GM18505 (cell line): ENCODE measurements around the gene NUPR2.
"Not testable (repeated sequence)": the region's sequence is repeated elsewhere in the genome, so short reads cannot be mapped to it uniquely, and the experiment has no call there.

Source experiments
- ATAC-seq: cut with Tn5 transposase; IDR thresholded peaks from one replicate; pipeline ENCODE4 v1.9.1; 2021; ENCODE audit not compliant: unreplicated experiment
- POLR2A ChIP-seq: IDR thresholded peaks from 4 replicates; pipeline ENCODE4 v1.6.1; 2011; ENCODE audit warnings: borderline replicate concordance; ENCODE audit not compliant: insufficient read depth, insufficient read length; ENCODE audit errors: extremely low read depth

The NUPR2 gene

DNA sequence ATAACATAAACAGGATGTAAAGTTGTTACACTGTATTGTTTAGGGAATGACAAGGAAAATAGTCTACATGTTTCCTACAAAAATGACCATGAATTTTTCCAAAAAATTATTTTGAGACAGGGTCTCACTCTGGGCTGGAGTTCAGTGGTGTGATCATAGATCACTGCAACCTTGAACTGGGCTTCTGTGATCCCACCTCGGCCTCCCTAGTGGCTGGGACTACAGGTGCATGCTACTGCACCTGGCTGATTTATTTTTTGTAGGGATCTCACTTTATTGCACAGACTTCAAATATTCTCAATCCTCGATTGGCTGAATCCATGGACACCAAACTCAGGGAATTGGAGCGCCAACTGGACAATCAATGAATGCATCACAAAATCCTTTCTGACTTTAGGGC lies 16.6 kb downstream of the NUPR2 start:
- no peak for TF ChIP-seq POLR2A
- no peak for ATAC-seq

DNA sequence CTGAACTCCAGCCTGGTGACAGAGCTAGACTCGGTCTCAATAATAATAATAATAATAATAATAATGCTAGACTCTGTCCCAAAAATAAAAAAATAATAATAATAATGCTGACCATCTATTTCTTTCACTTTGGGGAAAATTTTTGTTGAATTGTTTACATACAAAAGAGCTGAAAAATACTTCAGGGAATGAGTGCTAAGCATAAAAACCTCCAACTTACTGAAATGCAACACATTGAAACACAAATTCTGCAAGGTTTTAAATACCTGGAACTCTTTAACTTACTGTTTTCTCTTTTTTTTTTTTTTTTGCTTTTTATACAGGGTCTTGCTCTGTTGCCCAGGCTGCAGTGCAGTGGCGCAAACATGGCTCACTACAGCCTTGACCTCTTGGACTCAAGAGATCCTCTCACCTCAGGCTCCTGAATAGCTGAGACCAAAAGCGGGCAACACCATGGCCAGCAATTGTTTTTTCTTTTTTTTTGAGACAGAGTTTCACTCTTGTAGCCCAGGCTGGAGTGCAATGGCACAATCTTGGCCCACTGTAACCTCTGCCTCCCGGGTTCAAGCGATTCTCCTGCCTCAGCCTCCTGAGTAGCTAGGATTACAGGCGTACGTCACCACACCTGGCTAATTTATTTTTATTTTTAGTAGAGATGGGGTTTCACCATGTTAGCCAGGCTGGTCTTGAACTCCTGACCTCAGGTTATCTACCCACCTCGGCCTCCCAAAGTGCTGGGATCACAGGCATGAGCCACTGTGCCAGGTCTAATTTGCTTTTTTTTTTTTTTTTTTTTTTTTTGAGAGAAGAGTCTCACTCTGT lies 17.8 kb downstream of the NUPR2 start:
- ATAC-seq, result not testable (repeated sequence)

DNA sequence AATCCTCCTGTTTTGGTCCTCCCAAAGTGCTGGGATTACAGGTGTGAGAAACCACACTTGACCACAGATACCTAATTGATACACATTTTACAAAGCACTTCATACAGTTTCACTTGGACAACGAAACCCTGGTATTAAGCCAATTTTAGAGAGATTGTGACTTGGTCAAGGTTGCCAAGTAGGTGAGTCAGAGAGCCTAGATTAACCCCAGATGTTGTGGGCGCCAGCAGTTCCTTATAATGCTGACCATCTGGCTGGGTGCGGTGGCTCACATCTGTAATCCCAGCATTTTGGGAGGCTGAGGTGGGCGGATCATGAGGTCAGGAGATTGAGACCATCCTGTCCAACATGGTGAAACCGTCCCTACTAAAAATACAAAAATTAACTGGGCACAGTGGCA lies 18.5 kb downstream of the NUPR2 start:
- no peak for ATAC-seq
- no peak for TF ChIP-seq POLR2A

DNA sequence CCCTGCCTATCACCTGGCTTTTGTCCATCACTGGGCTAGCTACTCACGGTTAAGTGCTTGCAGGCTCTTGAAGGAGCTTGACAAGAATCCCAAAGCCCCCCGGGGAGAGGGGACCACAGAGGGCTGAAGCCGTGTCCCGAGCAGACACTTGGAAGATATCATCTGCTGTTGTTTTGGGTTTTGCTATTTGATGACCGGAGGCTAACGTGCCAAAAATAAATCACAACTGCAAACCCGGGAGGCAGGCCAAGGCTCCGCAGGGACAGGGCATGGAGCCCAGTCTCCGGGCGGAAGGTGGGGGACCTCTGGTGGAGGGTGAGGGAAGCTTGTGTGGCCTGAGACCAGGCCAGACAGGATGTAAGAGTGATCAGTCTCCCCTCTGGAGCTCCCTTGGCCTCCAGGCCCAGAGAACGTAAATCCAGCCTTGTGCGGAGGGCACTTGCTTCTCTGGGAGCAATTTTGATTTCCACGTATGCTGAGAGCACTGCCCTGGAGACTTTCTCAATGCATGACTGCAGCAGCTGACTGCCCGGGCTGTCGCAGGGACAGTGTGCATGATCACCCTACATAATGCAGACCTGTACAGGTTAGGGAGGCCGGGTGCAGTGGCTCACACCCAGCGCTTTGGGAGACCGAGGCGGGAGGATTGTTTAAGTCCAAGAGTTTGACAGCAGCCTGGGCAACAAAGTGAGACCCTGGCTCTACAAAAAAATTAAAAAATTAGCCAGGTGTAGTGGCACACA lies 23.3 kb downstream of the NUPR2 start, which contains the start of gene PHKG1:
TSS of gene PHKG1 (minus strand) at position 164 of the 743 bp plus-strand sequence. CDS start 4,011 bp downstream, outside the sequence.
- TF ChIP-seq POLR2A, result no peak
- no peak for ATAC-seq

DNA sequence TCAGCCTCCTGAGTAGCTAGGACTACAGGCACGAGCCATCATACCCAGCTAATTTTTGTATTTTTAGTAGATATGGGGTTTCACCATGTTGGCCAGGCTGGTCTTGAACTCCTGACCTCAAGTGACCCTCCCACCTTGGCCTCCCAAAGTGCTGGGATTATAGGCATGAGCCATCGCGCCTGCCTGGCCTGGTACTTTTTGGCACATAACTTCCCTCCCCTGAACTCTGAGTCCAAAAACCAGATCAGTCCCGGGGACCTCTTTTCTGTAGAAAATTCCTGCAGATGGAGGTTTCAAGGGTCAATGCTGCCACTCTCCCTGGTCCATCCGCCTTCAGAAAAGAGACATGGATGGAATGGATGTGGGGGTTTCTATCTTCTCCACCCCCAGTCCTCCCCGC lies 23.8 kb downstream of the NUPR2 start:
- ATAC-seq, result not testable (repeated sequence)

DNA sequence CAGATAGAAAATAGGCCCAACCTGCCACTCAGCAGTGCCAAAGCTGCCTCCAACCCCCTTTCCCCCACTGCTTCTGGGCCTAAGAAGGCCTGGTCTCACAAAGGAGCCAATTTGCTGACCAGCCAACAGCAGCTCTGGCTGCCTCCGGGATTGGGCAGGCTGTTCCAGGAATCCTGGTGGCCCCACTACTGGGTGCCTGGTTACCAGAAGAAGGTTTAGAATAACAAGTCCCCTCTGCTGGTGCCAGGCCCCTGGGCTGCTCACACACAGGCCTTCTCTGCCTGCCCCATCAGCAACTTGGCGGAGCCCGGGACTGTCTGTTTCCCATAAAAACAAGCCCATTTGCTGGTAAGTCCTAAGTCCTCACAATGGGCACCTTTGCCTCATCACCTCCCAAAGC lies 24.6 kb downstream of the NUPR2 start:
- no peak for ATAC-seq
- no peak for TF ChIP-seq POLR2A

DNA sequence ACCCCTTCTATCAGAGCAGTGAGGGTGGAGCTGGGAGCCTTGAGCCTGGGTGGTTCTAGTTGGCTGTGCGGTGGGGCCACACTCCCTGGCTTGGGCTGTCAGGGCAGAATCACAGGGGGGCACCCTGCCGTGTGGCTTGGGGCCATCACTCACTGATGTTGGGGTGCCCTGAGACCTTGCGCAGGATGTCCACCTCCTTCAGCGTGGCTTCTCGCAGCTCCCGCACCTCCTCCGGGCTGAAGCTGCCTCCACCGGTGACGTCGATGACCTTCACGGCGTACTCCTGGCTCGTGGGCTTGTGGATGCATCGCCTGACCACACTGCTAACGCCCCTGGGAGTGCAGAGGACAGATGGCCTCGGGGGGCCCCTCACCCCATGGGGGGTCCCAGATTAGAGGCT lies 28.8 kb downstream of the NUPR2 start:
- ATAC-seq, result no peak
- no peak for TF ChIP-seq POLR2A

DNA sequence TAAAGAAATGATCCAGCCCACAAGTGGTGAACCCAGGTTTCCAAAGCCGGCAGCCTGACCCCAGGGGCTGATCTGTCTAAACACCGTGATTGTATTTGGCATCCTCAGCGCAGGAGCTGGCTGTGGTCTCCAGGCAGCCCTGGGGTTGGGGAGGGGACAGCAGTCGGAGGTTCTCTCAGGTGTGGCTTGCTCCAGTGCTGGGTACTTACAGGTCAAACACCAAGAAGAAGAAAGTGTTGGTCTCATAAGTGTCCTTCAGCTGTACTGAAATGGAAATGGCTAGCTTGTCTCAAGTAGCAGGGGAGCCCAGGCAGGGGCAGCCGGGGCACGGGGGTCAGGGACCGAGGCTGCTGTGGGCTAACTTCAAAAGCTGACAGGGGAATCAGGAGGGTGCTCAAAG lies 29.5 kb downstream of the NUPR2 start:
- ATAC-seq, result no peak
- TF ChIP-seq POLR2A, result no peak

DNA sequence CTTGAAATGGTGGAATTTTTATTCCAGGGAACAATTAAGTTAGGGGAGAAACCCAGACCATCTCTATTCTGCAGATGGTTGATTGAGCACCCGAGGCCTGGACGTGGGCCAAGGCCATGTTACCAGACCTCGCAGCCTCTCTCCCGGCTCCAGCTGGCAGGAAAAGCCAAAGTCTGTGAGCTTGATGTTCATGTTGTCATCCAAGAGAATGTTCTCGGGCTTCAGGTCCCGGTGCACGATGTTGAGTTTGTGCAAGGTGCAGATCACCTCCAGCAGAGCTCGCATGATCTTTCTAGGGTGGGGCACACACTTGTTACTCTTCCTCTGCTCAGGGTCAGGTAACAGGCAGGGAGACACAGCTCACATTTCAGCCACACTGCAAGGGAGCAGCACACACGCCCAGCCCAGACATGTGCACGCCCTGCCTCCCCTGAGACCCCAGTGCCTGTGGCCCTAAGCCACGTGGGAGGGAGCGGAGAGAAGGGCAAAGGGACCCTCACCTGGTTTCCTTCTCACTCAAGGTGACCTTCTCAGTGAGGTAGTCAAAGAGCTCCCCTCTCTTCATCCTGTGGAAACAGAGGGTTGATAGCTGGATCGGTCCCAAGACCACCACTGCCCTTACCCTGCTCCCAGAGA lies 32.9 kb downstream of the NUPR2 start:
- no peak for ATAC-seq
- no peak for TF ChIP-seq POLR2A

DNA sequence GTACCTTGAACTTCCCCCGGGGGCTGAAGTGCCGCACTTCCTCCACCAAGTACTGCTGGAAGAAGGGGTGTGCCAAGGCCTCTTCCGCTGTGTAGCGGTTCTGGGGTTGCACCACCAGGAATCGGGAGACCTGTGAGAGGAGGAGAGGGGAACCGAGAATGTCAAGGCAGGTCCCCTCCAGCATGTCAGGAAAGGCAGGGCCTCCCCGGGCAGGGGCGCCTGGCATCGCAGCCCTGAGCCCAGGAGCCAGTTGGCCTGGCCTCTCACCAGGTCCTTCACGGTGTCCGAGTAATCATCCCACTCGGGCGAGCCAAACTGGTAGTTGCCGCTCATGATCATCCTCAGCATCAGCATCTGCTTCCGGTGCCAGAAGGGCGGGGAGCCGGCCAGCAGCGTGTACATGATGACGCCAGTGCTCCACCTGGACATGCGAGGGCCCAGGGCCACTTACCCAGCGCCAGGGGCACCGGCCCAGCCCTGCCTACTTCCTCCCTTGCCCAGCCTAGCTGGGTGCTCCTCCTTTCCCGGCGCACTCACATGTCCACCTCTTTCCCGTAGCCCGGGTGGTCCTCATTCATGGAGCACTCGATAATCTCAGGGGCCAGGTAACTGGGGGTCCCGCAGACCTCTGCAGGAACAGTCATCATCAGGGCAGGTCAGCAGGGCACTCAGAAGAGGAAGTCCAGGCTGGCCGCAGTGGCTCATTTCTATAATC lies 34.4 kb downstream of the NUPR2 start:
- ATAC-seq, result no peak
- TF ChIP-seq POLR2A, result no peak

DNA sequence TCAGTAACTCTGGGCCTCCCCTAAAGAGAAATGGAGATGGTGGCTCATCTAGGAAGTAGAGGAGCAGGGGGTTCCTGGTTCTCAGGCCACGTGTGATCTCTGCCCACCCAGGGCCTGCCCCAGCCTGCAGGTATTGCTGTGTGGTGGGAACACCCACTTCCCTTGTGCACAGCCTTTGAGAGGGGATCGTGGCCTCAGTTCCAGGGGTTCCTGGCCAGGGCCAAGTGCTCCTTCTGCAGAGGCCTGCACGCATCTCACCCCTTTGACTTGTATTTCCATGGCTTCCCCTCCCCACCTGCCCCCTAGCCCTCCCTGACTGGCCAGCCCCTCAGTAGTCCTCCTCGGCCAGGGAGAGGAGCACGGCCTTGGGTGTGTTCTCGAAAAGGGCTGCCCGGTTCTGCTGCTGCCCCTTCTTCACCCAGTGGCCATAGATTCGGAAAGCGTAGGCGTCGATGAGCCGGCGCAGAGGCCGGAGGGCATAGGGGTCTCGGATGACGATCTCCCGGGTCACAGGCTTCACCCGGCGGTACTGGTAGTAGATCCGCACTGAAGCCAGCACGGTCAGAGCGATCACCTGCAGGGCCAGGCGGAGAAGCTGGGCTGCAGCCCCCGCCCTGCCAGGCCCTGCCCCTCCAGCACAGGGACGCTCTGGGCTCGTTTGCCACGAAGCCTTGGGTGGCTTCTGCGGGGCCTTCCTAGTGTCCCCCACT lies 35.3 kb downstream of the NUPR2 start:
- ATAC-seq, result not testable (repeated sequence)

DNA sequence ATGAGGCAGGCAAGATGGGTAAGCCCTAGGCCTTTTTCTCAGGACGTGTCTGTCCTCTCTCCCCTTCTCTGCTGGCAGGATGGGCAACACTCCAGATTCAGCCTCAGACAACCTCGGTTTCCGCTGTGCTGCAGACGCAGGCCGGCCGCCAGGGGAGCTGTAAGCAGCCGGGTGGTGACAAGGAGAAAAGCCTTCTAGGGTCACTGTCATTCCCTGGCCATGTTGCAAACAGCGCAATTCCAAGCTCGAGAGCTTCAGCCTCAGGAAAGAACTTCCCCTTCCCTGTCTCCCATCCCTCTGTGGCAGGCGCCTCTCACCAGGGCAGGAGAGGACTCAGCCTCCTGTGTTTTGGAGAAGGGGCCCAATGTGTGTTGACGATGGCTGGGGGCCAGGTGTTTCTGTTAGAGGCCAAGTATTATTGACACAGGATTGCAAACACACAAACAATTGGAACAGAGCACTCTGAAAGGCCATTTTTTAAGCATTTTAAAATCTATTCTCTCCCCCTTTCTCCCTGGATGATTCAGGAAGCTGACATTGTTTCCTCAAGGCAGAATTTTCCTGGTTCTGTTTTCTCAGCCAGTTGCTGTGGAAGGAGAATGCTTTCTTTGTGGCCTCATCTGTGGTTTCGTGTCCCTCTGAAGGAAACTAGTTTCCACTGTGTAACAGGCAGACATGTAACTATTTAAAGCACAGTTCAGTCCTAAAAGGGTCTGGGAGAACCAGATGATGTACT lies 36.6 kb downstream of the NUPR2 start:
- no peak for TF ChIP-seq POLR2A
- no peak for ATAC-seq

DNA sequence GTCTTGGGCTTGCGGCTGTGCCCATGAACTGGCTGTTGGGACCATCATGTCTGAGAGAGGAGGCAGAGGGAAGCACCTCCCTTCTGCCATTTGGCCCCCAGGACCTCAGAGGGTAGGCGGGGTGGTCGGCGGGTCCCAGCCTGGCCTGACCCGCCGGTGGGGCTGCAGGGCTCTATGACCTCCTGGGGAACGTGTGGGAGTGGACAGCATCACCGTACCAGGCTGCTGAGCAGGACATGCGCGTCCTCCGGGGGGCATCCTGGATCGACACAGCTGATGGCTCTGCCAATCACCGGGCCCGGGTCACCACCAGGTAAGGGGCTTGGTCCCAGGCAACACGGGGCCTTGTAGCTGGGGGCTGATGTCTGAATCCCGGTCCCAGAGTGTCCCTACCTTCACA lies 38.0 kb downstream of the NUPR2 start:
- no peak for TF ChIP-seq POLR2A
- ATAC-seq, result no peak

DNA sequence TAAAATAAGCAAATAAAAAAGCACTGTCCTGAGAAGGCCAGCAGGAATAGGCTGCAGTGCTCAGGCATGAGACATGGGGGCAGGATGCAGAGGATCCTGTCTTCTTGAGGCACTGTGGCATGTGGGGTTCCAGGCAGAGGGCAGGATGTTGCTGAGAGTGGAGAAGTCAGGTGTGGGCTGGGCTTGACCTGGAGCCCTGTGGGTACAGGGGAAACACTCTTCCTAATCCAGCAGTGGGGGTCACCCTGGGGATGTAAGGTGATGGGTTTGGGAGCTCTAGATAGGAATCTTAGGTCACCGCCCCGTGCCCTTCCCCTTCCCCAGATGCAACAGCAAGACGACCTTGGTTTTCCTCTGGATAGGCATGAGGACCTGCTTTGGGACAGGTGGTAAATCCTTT lies 38.5 kb downstream of the NUPR2 start:
- ATAC-seq, result no peak
- no peak for TF ChIP-seq POLR2A
